H1 (cell line): Measurements from ENCODE around the gene SCNN1A. TPM values are rescaled to one million over a fixed set of nuclear protein-coding genes. Genes with fewer than 3 reads are reported as not detected.

ENCODE experiments used
- SP4 ChIP-seq: IDR thresholded peaks from 2 replicates; pipeline ENCODE4 v1.6.1; 2012; ENCODE audit warnings: low read length, inconsistent platforms
- TBP ChIP-seq: IDR thresholded peaks from 2 replicates; pipeline ENCODE4 v1.6.1; 2011; ENCODE audit warnings: low read depth, low read length, improper control_type of control experiment
- ZNF274 ChIP-seq: IDR thresholded peaks from 2 replicates; pipeline ENCODE4 v1.7.0; 2012; ENCODE audit warnings: low read length, borderline replicate concordance; ENCODE audit errors: extremely low read depth
- polyA plus RNA-seq, 7 experiments: library from polyadenylated mRNA; depleted of rRNA in 3 of 7; stranded (reverse) in 5 of 7; unstranded in 2 of 7; fragments of >200 nt in 5 of 7; fragments of 200-250 nt in 2 of 7; gene quantifications; 1 replicate in 5 of 7; 2 replicates in 1 of 7; 4 replicates in 1 of 7; pipeline versions ENCODE4 v1.2.1 to v1.2.3, GENCODE V29; 2011 to 2013; ENCODE audit warnings: missing spikeins in 2 of 7, mixed read lengths in 2 of 7
- total RNA-seq: library from RNA; stranded (reverse); fragmentation: NEBNext Ultra II Directional; extraction: Animal tissue kit (Norgen Biotek cat#: 25700); gene quantifications from 2 replicates; pipeline ENCODE4 v1.2.1, GENCODE V29; 2021

The SCNN1A gene
- total and polyA plus RNA-seq, 2 of the 8 experiments (the other 6 are each of a cell fraction or from before 2014, with no cell fraction given): 85.5 to 156 TPM

DNA sequence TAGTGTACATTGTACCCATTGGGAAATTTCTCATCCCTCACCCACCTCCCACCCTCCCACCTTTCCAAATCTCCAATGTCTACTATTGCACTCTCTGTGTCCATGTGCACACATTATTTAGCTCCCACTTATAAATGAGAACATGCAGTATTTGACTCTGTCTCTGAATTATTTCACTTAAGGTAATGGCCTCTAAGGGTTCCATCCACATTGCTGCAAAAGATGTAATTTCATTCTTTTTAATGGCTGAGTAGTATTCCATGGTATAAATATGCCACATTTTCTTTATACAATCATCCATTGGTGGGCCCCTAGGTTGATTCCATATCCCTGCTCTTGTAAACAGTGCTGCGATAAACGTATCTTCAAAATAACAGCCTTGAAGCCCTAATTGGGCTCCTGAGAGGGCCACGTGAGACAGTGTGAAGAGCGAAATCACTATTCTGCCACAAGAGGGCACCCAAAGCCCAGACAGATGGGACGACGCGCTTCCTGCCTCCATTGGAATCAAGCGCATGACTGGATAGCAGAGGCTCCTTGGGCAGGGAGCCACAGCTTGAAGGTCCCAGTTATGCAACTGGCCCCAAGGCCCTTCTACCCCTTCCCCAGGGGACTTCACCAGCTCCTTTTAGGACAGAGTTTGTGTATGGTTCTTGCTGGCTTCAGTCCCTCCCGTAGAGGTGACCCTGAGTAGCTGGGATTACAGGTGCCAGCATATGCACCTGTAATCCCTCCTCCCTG lies 48.1 kb upstream of the SCNN1A start (continued):
- TF ChIP-seq SP4 (no peak), TBP (no peak), ZNF274 (no peak)
- TF ChIP-seq, all 59 proteins: peak for 12
